Vagina (tissue), 2 donors: Measurements from ENCODE around the gene RPTOR.

Experiments
- POLR2A ChIP-seq, 2 donors: fragments of 450-650 bp; IDR thresholded peaks; one replicate each; pipeline ENCODE4 v1.6.1; 2017; ENCODE audit warnings: antibody characterized with exemption in 2 of 2, mild to moderate bottlenecking in 2 of 2, moderate library complexity in 2 of 2
- POLR2AphosphoS5 ChIP-seq, 2 donors: sonication (generic); formaldehyde crosslinking; IDR thresholded peaks; one replicate each; pipeline ENCODE4 v1.9.0; 2017; ENCODE audit warnings: antibody characterized with exemption in 2 of 2, mild to moderate bottlenecking in 2 of 2, low read depth in 1 of 2; ENCODE audit not compliant: insufficient read depth in 1 of 2
- TF ChIP-seq, protein P1 (sequence below), 3 experiments: fragments of 450-650 bp in 2 of 3; fragments of 200-600 bp in 1 of 3; sonication (generic) in 1 of 3; IDR thresholded peaks; one replicate each; pipeline ENCODE4 v1.5.1; 2017 to 2019; ENCODE audit warnings: antibody characterized with exemption in 3 of 3, mild to moderate bottlenecking in 2 of 3, moderate library complexity in 2 of 3

DNA sequence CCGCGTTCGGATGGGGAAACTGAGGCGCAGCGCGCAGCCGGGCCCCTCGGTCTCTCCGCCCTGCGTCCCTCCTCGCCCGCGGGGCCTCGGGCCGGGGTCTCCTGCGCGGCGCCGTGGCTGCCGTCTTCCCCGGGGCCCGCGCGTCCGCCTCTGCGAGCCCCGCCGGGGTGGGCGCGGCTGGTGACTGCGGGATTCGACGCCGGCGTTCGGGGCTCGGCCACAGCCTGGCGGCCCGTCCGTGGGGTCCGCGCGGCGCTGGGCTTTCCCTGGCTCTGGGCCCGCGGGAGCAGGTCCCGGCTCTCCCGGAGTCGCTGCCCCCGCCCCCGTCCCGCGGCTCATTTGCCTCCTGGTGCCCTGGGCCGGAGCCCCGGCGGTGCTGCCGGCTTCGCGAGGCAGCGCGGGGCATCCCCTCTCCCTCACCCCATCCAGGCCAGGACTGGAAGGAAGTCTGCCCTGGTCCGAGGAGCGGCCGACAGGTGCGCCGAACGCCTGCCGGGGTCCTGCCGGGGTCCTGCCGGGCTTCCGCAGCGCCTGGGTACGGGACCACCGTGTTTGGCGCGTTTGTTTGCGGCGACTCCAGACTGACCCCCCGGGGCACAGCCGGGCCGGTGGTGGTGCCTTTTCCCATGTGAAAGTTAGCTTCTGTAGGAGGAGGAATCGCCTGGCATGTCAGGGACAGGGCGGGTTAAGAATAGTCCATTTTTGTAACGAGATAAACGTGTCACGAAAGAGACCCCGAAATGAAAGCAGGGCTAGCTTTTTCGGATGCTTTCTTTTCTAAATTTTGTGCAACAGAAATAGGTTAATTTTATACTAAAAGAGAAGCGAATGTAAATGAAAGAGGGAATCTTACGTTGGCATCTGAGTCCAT lies 447.7 kb downstream of the RPTOR start:
- TF ChIP-seq, protein P1, sequence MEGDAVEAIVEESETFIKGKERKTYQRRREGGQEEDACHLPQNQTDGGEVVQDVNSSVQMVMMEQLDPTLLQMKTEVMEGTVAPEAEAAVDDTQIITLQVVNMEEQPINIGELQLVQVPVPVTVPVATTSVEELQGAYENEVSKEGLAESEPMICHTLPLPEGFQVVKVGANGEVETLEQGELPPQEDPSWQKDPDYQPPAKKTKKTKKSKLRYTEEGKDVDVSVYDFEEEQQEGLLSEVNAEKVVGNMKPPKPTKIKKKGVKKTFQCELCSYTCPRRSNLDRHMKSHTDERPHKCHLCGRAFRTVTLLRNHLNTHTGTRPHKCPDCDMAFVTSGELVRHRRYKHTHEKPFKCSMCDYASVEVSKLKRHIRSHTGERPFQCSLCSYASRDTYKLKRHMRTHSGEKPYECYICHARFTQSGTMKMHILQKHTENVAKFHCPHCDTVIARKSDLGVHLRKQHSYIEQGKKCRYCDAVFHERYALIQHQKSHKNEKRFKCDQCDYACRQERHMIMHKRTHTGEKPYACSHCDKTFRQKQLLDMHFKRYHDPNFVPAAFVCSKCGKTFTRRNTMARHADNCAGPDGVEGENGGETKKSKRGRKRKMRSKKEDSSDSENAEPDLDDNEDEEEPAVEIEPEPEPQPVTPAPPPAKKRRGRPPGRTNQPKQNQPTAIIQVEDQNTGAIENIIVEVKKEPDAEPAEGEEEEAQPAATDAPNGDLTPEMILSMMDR (IDR thresholded peaks at IDR 0.05), result no peak
- TF ChIP-seq POLR2A (IDR thresholded peaks at IDR 0.05) (no peak), POLR2AphosphoS5 (IDR thresholded peaks at IDR 0.05; ENCODE audit: insufficient read depth in 1 of 2, low read depth in 1 of 2) (no peak)
